Upper lobe of left lung (tissue), 4 donors: ENCODE results near the gene OR2F1.

Experiments
- CTCF ChIP-seq, 6 experiments: fragments of 450-650 bp in 4 of 6; fragments of 200-600 bp in 2 of 6; sonication (generic) in 2 of 6; IDR thresholded peaks; one replicate each; pipeline ENCODE4 v1.5.1; 2016 to 2019; ENCODE audit warnings: antibody characterized with exemption in 6 of 6
- EP300 ChIP-seq, 4 donors: sonication (generic); formaldehyde crosslinking; IDR thresholded peaks; one replicate each; pipeline ENCODE4 v1.5.1; 2017; ENCODE audit warnings: antibody characterized with exemption in 4 of 4, control low read depth in 2 of 4
- POLR2AphosphoS5 ChIP-seq, 2 donors: sonication (generic); formaldehyde crosslinking; IDR thresholded peaks; one replicate each; pipeline ENCODE4 v1.5.1; 2017; ENCODE audit warnings: antibody characterized with exemption in 2 of 2

- TF ChIP-seq POLR2AphosphoS5 (IDR thresholded peaks at IDR 0.05) = no peak
- no peak for TF ChIP-seq EP300 (IDR thresholded peaks at IDR 0.05)
- TF ChIP-seq CTCF (IDR thresholded peaks at IDR 0.05) = no peak
These were observed 48.5 kb upstream of the OR2F1 start for GRCh38 chr7:143906151-143906550.
